Measurements from ENCODE around the gene EDIL3.

DNA sequence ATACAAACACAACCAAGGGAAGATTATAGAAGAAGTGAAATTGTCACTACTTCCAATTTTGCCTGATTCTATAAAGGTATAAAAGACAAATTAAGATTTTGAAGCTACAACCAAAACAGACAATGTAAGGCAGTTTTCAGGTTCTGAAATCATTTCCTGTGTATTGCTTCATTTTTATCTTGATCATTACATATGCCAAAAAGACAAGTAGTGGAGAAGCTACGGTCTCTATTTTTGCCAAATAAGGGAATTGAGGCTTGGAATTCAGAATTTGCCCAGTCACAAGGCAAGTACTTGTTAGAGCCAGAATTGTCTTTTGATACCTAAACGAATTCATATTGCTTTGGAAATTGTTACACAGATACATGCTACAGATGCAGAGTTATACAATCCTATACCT lies 20.6 kb downstream of the EDIL3 start:
- TF ChIP-seq, protein P1, sequence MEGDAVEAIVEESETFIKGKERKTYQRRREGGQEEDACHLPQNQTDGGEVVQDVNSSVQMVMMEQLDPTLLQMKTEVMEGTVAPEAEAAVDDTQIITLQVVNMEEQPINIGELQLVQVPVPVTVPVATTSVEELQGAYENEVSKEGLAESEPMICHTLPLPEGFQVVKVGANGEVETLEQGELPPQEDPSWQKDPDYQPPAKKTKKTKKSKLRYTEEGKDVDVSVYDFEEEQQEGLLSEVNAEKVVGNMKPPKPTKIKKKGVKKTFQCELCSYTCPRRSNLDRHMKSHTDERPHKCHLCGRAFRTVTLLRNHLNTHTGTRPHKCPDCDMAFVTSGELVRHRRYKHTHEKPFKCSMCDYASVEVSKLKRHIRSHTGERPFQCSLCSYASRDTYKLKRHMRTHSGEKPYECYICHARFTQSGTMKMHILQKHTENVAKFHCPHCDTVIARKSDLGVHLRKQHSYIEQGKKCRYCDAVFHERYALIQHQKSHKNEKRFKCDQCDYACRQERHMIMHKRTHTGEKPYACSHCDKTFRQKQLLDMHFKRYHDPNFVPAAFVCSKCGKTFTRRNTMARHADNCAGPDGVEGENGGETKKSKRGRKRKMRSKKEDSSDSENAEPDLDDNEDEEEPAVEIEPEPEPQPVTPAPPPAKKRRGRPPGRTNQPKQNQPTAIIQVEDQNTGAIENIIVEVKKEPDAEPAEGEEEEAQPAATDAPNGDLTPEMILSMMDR (IDR thresholded peaks at IDR 0.05 in 2 of 3, conservative IDR thresholded peaks at IDR 0.05 in 1 of 3; ENCODE audit: borderline replicate concordance in 1 of 3, insufficient read depth in 1 of 3, low read depth in 2 of 3, low read length in 2 of 3): no peak
- TF ChIP-seq POLR2A (IDR thresholded peaks at IDR 0.05; ENCODE audit: borderline replicate concordance, extremely low read depth, insufficient read depth, insufficient read length) (no peak), EZH2 (IDR thresholded peaks at IDR 0.05) (no peak), EZH2phosphoT487 (IDR thresholded peaks at IDR 0.05; ENCODE audit: borderline replicate concordance) (no peak), EGR1 (IDR thresholded peaks at IDR 0.05; ENCODE audit: low read depth) (no peak), YY1 (IDR thresholded peaks at IDR 0.05; ENCODE audit: extremely low read depth, insufficient replicate concordance, low read depth, low read length) (no peak), RAD21 (IDR thresholded peaks at IDR 0.05; ENCODE audit: low read depth) (no peak), ZFX (IDR thresholded peaks at IDR 0.05) (no peak), CEBPB (IDR thresholded peaks at IDR 0.05; ENCODE audit: low read depth) (no peak), SRF (IDR thresholded peaks at IDR 0.05; ENCODE audit: low read depth) (no peak), POLR2AphosphoS5 (IDR thresholded peaks at IDR 0.05; ENCODE audit: low read depth, low read length) (no peak), TCF7L2 (IDR thresholded peaks at IDR 0.05; ENCODE audit: borderline replicate concordance, extremely low read depth, insufficient read depth, insufficient read length) (no peak)
- TF ChIP-seq, protein P2, sequence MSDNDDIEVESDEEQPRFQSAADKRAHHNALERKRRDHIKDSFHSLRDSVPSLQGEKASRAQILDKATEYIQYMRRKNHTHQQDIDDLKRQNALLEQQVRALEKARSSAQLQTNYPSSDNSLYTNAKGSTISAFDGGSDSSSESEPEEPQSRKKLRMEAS (IDR thresholded peaks at IDR 0.05): no peak

Measured in HCT116 (cell line).